ENCODE data around the gene RABGAP1L.
"Not testable (repeated sequence)": the region's sequence is repeated elsewhere in the genome, so short reads cannot be mapped to it uniquely, and the experiment has no call there.

The RABGAP1L gene

GRCh38 chr1:174204697-174205308, 45.5 kb downstream of the RABGAP1L start:
- no peak for DNase-seq

GRCh38 chr1:174206148-174206836, 47.0 kb downstream of the RABGAP1L start:
- DNase-seq: no peak

- DNase-seq: no peak
Measured at GRCh38 chr1:174209347-174210187, 50.2 kb downstream of the RABGAP1L start.

- DNase-seq: no peak
Measured at GRCh38 chr1:174211486-174211885, 52.2 kb downstream of the RABGAP1L start.

- DNase-seq: no peak
Measured at GRCh38 chr1:174215766-174216165, 56.4 kb downstream of the RABGAP1L start.

- DNase-seq: no peak
Measured at GRCh38 chr1:174217248-174217647, 57.9 kb downstream of the RABGAP1L start.

- DNase-seq: no peak
Measured at GRCh38 chr1:174217787-174218574, 58.7 kb downstream of the RABGAP1L start.

- DNase-seq: no peak
Measured at GRCh38 chr1:174218983-174219382, 59.7 kb downstream of the RABGAP1L start.

GRCh38 chr1:174219606-174220370, 60.5 kb downstream of the RABGAP1L start:
- DNase-seq: no peak

- no peak for DNase-seq
Measured at GRCh38 chr1:174221681-174222080, 62.4 kb downstream of the RABGAP1L start.

GRCh38 chr1:174222166-174222949, 63.0 kb downstream of the RABGAP1L start:
- DNase-seq: no peak

- no peak for DNase-seq
Measured at GRCh38 chr1:174224641-174225040, 65.3 kb downstream of the RABGAP1L start.

- DNase-seq: no peak
Measured at GRCh38 chr1:174225499-174226204, 66.3 kb downstream of the RABGAP1L start.

- DNase-seq: no peak
Measured at GRCh38 chr1:174230399-174230798, 71.1 kb downstream of the RABGAP1L start.

GRCh38 chr1:174232761-174233160, 73.4 kb downstream of the RABGAP1L start:
- DNase-seq: no peak

GRCh38 chr1:174238845-174239501, 79.7 kb downstream of the RABGAP1L start:
- DNase-seq: not testable (repeated sequence)

GRCh38 chr1:174239541-174239940, 80.2 kb downstream of the RABGAP1L start:
- no peak for DNase-seq

GRCh38 chr1:174242856-174243255, 83.5 kb downstream of the RABGAP1L start:
- DNase-seq: no peak

- no peak for DNase-seq
Measured at GRCh38 chr1:174243451-174244000, 84.2 kb downstream of the RABGAP1L start.

- no peak for DNase-seq
Measured at GRCh38 chr1:174244017-174244416, 84.7 kb downstream of the RABGAP1L start.

Measured in stimulated activated CD4-positive, alpha-beta T cell treated with anti-CD3 and anti-CD28 coated beads, Interleukin-12 subunit alpha, Interleukin-12 subunit beta, amount 100 ng/mL, for 4 hours (primary cell).